Natural killer cell treated with Interleukin-12 subunit alpha and Interleukin-12 subunit beta and Interleukin-15 and Interleukin-18, amount 100 ng/mL, for 72 hours (primary cell): ENCODE measurements around the gene FBXW8. TPM values are rescaled to one million over a fixed set of nuclear protein-coding genes. Genes with fewer than 3 reads are reported as not detected.

ENCODE experiments used
- ATAC-seq, 2 donors: fragments of 150-1000 bp; cut with Tn5 transposase in 1 of 2; sonication (Bioruptor Pico), chemical (Tn5 transposase) in 1 of 2; 2 replicates each; pipeline ENCODE4 v1.10.0; 2021
- DNase-seq: peaks from one replicate; pipeline ENCODE4 v3.0.0; 2022; ENCODE audit warnings: low spot score
- H3K27ac Mint-ChIP-seq, 2 donors: 1 replicate in 1 of 2; 2 replicates in 1 of 2; pipeline ENCODE4 v1.8.0; 2022; ENCODE audit warnings: mixed read lengths in 2 of 2, mild to moderate bottlenecking in 1 of 2, moderate library complexity in 1 of 2
- H3K27me3 Mint-ChIP-seq, 2 donors: 1 replicate in 1 of 2; 2 replicates in 1 of 2; pipeline ENCODE4 v1.8.0; 2022; ENCODE audit warnings: mixed read lengths in 2 of 2
- H3K36me3 Mint-ChIP-seq: one replicate; pipeline ENCODE4 v1.8.0; 2022; ENCODE audit warnings: mixed read lengths
- H3K4me1 Mint-ChIP-seq, 2 donors: 1 replicate in 1 of 2; 2 replicates in 1 of 2; pipeline ENCODE4 v1.8.0; 2022; ENCODE audit warnings: low read depth in 2 of 2, mixed read lengths in 2 of 2, mild to moderate bottlenecking in 1 of 2
- H3K4me3 Mint-ChIP-seq: one replicate; pipeline ENCODE4 v1.8.0; 2022; ENCODE audit warnings: mixed read lengths
- H3K9me3 Mint-ChIP-seq: 2 replicates; pipeline ENCODE4 v1.8.0; 2022; ENCODE audit warnings: mixed read lengths
- total RNA-seq, 2 donors: library from RNA; stranded (reverse); gene quantifications; one replicate each; pipeline ENCODE4 v1.2.3, GENCODE V29; 2022

Gene FBXW8
- total RNA-seq, 2 donors from 2014 or later = 9.6 to 11.5 TPM

DNA sequence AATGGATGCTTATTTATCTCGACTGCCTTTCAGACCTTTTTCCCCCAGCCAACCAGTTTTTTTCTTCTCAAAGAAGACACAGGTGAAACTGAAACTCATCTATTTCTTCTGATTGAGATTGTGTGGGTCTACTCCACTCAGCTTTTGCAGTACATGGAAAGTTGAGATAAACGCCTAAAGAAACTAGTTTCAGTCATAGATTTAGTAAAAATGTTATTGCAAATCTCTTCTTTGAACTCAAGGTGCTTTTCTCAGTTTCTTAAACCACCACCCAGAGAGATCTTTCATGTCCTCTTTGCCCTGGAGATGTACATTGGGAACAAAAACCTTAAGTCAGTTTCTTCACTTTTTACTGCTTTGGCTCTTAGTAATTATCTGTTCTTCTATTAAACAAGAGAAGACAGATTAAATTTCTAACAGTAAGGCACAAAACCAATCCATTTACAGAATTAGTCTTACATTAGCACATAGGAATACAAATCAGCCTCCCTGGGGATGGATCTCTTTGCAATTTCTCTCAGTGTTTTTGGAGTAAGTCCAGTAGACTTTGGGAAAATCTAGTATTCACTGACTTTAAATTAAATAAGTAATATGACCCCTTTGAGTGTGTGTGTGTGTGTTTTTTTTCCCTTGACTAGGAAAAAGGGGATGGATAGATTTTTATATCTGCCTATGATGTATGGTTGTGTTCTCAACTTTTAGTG lies 11.6 kb downstream of the FBXW8 start:
- DNase-seq (no peak), ATAC-seq (peak in 1 of 2 donors; percentile 34)
- peak overlapping the region; percentile 19 for H3K4me3 Mint-ChIP-seq
- peaks cover 55 to 68% of the 10 kb centered on the region in 2 donors for H3K4me1 Mint-ChIP-seq
- no peaks in the 10 kb centered on the region for H3K27me3 Mint-ChIP-seq
- no peaks in the 10 kb centered on the region for H3K9me3 Mint-ChIP-seq
- H3K36me3 Mint-ChIP-seq = no peaks in the 10 kb centered on the region
- H3K27ac Mint-ChIP-seq = peak overlapping the region; percentile 36 to 40

- peak; percentile 63 for DNase-seq
- Mint-ChIP-seq H3K9me3 (no peaks in the 10 kb centered on the region), H3K27me3 (no peaks in the 10 kb centered on the region), H3K4me1 (peaks cover 53 to 64% of the 10 kb centered on the region in 2 donors), H3K36me3 (peaks cover 7% of the 10 kb centered on the region), H3K27ac (peak overlapping the region; percentile 75), H3K4me3 (peak overlapping the region; percentile 82)
- peak; percentile 86 to 94 for ATAC-seq
Measured at GRCh38 chr12:116924558-116925453, 14.1 kb downstream of the FBXW8 start.

GRCh38 chr12:116926283-116927243 lies 15.8 kb downstream of the FBXW8 start:
- H3K9me3 Mint-ChIP-seq = no peaks in the 10 kb centered on the region
- DNase-seq = no peak
- peaks cover 38 to 56% of the 10 kb centered on the region in 2 donors for H3K4me1 Mint-ChIP-seq
- H3K36me3 Mint-ChIP-seq = peaks cover 18% of the 10 kb centered on the region
- peak overlapping the region in 1 of 2 donors; percentile 58 for H3K27ac Mint-ChIP-seq
- H3K27me3 Mint-ChIP-seq = no peaks in the 10 kb centered on the region
- ATAC-seq = no peak
- H3K4me3 Mint-ChIP-seq = no peak overlapping the region

- no peak for ATAC-seq
- Mint-ChIP-seq H3K4me1 (peaks cover 37 to 48% of the 10 kb centered on the region in 2 donors), H3K27me3 (no peaks in the 10 kb centered on the region), H3K36me3 (peaks cover 25% of the 10 kb centered on the region), H3K27ac (peak overlapping the region in 1 of 2 donors; percentile 58), H3K9me3 (no peaks in the 10 kb centered on the region), H3K4me3 (no peak overlapping the region)
- no peak for DNase-seq
Measured at GRCh38 chr12:116927244-116927940, 16.6 kb downstream of the FBXW8 start.

DNA sequence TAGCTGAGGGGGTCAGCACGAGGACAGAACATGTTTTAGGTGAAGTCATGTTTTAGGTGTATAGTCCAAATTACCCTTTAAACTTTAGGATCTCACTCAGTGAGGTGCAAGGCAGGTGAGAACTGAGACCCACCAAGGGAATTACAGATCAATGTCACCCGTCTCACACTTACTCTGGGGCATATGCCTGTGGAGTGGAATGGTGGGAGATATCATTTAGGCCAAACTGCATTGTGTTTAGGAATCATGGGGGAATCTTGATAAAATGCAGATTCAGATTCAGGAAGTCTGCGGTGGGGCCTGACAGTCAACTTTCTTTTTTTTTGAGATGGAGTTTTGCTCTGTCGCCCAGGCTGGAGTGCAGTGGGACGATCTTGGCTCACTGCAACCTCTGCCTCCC lies 17.8 kb downstream of the FBXW8 start:
- H3K4me3 Mint-ChIP-seq = no peak overlapping the region
- H3K27ac Mint-ChIP-seq = no peak overlapping the region
- no peaks in the 10 kb centered on the region for H3K9me3 Mint-ChIP-seq
- peaks cover 25% of the 10 kb centered on the region for H3K36me3 Mint-ChIP-seq
- peaks cover 33 to 42% of the 10 kb centered on the region in 2 donors for H3K4me1 Mint-ChIP-seq
- H3K27me3 Mint-ChIP-seq = no peaks in the 10 kb centered on the region
- DNase-seq (no peak), ATAC-seq (no peak)

DNA sequence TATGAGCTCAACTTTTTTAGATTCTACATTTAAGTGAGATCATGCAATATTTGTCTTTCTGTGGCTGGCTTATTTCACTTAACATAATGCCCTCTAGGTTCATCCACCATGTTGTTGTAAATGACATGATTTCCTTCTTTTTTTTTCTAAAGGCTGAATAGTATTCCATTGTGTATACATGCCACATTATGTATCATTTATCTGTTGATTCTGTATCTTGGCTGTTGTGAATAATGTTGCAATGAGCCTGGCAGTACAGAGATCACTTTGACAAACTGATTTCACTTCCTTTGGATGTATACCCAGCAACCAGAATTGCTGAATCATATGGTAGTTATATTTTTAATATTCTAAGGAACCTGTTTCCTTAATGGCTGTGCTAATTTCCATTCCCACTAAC lies 19.1 kb downstream of the FBXW8 start:
- H3K27ac Mint-ChIP-seq = no peak overlapping the region
- peaks cover 26 to 31% of the 10 kb centered on the region in 2 donors for H3K4me1 Mint-ChIP-seq
- no peaks in the 10 kb centered on the region for H3K9me3 Mint-ChIP-seq
- H3K4me3 Mint-ChIP-seq = no peak overlapping the region
- no peaks in the 10 kb centered on the region for H3K27me3 Mint-ChIP-seq
- peaks cover 29% of the 10 kb centered on the region for H3K36me3 Mint-ChIP-seq
- ATAC-seq (no peak), DNase-seq (no peak)

DNA sequence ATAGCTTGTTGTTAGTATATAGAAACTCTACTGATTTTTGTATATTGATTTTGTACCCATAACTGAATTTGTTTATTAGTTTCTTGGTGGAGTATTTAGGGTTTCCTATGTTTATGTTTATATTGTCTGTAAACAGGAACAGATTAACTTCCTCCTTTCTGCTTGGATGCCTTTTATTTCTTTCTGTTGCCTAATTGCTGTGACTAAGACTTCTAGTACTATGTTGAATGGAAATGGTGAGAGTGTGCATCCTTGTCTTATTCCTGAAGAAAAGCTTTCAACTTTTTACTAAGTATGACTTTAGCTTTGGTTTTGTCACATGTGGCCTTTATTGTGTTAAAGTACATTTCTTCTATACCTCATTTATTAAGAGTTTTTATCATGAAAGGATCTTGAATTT lies 20.9 kb downstream of the FBXW8 start:
- Mint-ChIP-seq H3K27me3 (no peaks in the 10 kb centered on the region), H3K4me3 (no peak overlapping the region), H3K4me1 (peaks cover 14 to 20% of the 10 kb centered on the region in 2 donors), H3K36me3 (peaks cover 29% of the 10 kb centered on the region), H3K27ac (no peak overlapping the region), H3K9me3 (no peaks in the 10 kb centered on the region)
- ATAC-seq (no peak), DNase-seq (no peak)

GRCh38 chr12:116933091-116933490 lies 22.3 kb downstream of the FBXW8 start:
- H3K27ac Mint-ChIP-seq = no peak overlapping the region
- peaks cover 29% of the 10 kb centered on the region for H3K36me3 Mint-ChIP-seq
- H3K27me3 Mint-ChIP-seq = no peaks in the 10 kb centered on the region
- DNase-seq = no peak
- H3K4me3 Mint-ChIP-seq = no peak overlapping the region
- peaks cover 22 to 23% of the 10 kb centered on the region in 2 donors for H3K4me1 Mint-ChIP-seq
- no peaks in the 10 kb centered on the region for H3K9me3 Mint-ChIP-seq
- no peak for ATAC-seq

GRCh38 chr12:116933512-116934246 lies 22.9 kb downstream of the FBXW8 start:
- no peak for ATAC-seq
- H3K4me3 Mint-ChIP-seq = no peak overlapping the region
- no peaks in the 10 kb centered on the region for H3K27me3 Mint-ChIP-seq
- H3K27ac Mint-ChIP-seq = peak overlapping the region in 1 of 2 donors; percentile 25
- peaks cover 25% of the 10 kb centered on the region for H3K36me3 Mint-ChIP-seq
- H3K9me3 Mint-ChIP-seq = no peaks in the 10 kb centered on the region
- DNase-seq = no peak
- H3K4me1 Mint-ChIP-seq = peaks cover 22 to 23% of the 10 kb centered on the region in 2 donors

- DNase-seq (no peak), ATAC-seq (no peak)
- Mint-ChIP-seq H3K36me3 (peaks cover 19% of the 10 kb centered on the region), H3K9me3 (no peaks in the 10 kb centered on the region), H3K4me3 (no peak overlapping the region), H3K27me3 (no peaks in the 10 kb centered on the region), H3K27ac (no peak overlapping the region), H3K4me1 (peaks cover 16 to 23% of the 10 kb centered on the region in 2 donors)
Measured at GRCh38 chr12:116934908-116935705, 24.4 kb downstream of the FBXW8 start.

DNA sequence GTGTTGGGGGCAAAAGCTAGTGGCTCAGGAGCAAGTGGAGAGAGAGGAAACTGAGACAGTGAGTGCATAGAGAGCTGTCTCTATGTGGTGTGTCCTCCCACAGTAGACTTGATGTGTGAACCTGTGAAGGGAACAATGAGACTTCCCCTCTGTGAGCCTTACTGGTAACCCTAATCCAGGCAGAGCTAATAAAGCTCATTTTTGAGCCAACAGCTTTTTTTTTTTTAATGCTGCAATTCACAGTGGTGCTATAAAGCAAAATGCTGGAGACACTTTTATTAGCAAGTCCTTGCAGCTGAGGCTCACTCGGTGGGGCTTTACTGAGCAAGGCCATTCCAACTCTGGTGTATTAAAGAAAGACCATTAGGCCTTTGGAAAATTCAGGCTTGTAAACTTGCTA lies 26.9 kb downstream of the FBXW8 start:
- Mint-ChIP-seq H3K4me3 (no peak overlapping the region), H3K9me3 (no peaks in the 10 kb centered on the region), H3K27me3 (no peaks in the 10 kb centered on the region), H3K4me1 (peaks cover 10 to 24% of the 10 kb centered on the region in 2 donors), H3K27ac (peak overlapping the region in 1 of 2 donors; percentile 1), H3K36me3 (peaks cover 4% of the 10 kb centered on the region)
- DNase-seq = no peak
- no peak for ATAC-seq

GRCh38 chr12:116939734-116940133 lies 29.0 kb downstream of the FBXW8 start:
- Mint-ChIP-seq H3K4me1 (peaks cover 10 to 26% of the 10 kb centered on the region in 2 donors), H3K4me3 (no peak overlapping the region), H3K27ac (no peak overlapping the region), H3K27me3 (no peaks in the 10 kb centered on the region), H3K9me3 (peaks cover 3% of the 10 kb centered on the region), H3K36me3 (peaks cover 11% of the 10 kb centered on the region)
- no peak for DNase-seq
- no peak for ATAC-seq
